PC-9 (cell line): ENCODE measurements around the gene CEP120. TPM values are rescaled to one million over a fixed set of nuclear protein-coding genes. Genes with fewer than 3 reads are reported as not detected.
"Not testable (repeated sequence)": the region's sequence is repeated elsewhere in the genome, so short reads cannot be mapped to it uniquely, and the experiment has no call there.

ENCODE experiments used
- Bru-seq: library from RNA; stranded (reverse); fragments of 400-500 nt; gene quantifications from one replicate; lab custom pipeline; 2021; lab: Mats Ljungman, UMichigan
- BruChase-seq, 2 experiments: library from RNA; stranded (reverse); fragments of 400-500 nt; gene quantifications; one replicate each; lab custom pipeline; 2021; lab: Mats Ljungman, UMichigan
- BruUV-seq: library from RNA; stranded (reverse); fragments of 400-500 nt; replicated peaks from 2 replicates; lab custom pipeline; 2021; lab: Mats Ljungman, UMichigan
- CTCF ChIA-PET: fragments of 300-600 bp; sonication (Branson Sonifier 250); formaldehyde crosslinking; loops from one replicate; lab custom pipeline; 2022; ENCODE audit warnings: antibody characterized with exemption; lab: Charles Lee
- POLR2A ChIA-PET: fragments of 300-600 bp; sonication (Branson Sonifier 250); formaldehyde crosslinking; loops from one replicate; lab custom pipeline; 2022; ENCODE audit warnings: antibody characterized with exemption; ENCODE audit not compliant: unreplicated experiment; lab: Charles Lee
- DNase-seq, 2 experiments: peaks; one replicate each; pipeline versions ENCODE4 v3.0.0 to v3.0.0-alpha.2; 2015 to 2022; ENCODE audit warnings: mixed read lengths in 1 of 2
- H2AFZ ChIP-seq: fragments of 200-600 bp; sonication (generic); 2 replicates; pipeline ENCODE4 v1.8.1; 2017; ENCODE audit warnings: antibody characterized with exemption
- H3F3A ChIP-seq: fragments of 200-600 bp; sonication (generic); 2 replicates; pipeline ENCODE4 v1.8.1; 2017; ENCODE audit warnings: antibody characterized with exemption, mild to moderate bottlenecking, low read depth; ENCODE audit not compliant: insufficient read depth
- H3K27ac ChIP-seq: fragments of 200-600 bp; sonication (generic); 2 replicates; pipeline ENCODE4 v1.6.1; 2016; ENCODE audit warnings: mixed run types
- H3K27me3 ChIP-seq: fragments of 200-600 bp; sonication (generic); 2 replicates; pipeline ENCODE4 v1.6.1; 2016; ENCODE audit warnings: low read depth, mixed run types; ENCODE audit not compliant: insufficient read depth
- H3K36me3 ChIP-seq: fragments of 200-600 bp; sonication (generic); 2 replicates; pipeline ENCODE4 v1.6.1; 2016; ENCODE audit warnings: low read depth, mixed run types
- H3K4me1 ChIP-seq: fragments of 200-600 bp; sonication (generic); replicated peaks from 2 replicates; pipeline ENCODE4 v1.6.1; 2016; ENCODE audit warnings: mixed run types; ENCODE audit not compliant: insufficient read depth
- H3K4me2 ChIP-seq: fragments of 200-600 bp; sonication (generic); 2 replicates; pipeline ENCODE4 v1.6.1; 2017; ENCODE audit warnings: mixed run types
- H3K4me3 ChIP-seq: fragments of 200-600 bp; sonication (generic); 2 replicates; pipeline ENCODE4 v1.6.1; 2016; ENCODE audit warnings: mixed run types
- H3K79me2 ChIP-seq: fragments of 200-600 bp; sonication (generic); 2 replicates; pipeline ENCODE4 v1.6.1; 2017; ENCODE audit warnings: low read depth, mixed run types
- H3K9me2 ChIP-seq: fragments of 200-600 bp; sonication (generic); 2 replicates; pipeline ENCODE4 v1.8.1; 2017; ENCODE audit warnings: mild to moderate bottlenecking; ENCODE audit not compliant: insufficient read depth
- H3K9me3 ChIP-seq: fragments of 200-600 bp; sonication (generic); 2 replicates; pipeline ENCODE4 v1.8.1; 2016; ENCODE audit warnings: low read depth; ENCODE audit not compliant: insufficient read depth
- H4K20me1 ChIP-seq: fragments of 200-600 bp; sonication (generic); 2 replicates; pipeline ENCODE4 v1.8.1; 2017; ENCODE audit not compliant: insufficient read depth
- CTCF ChIP-seq: fragments of 200-600 bp; sonication (generic); conservative IDR thresholded peaks from 2 replicates; pipeline ENCODE4 v1.6.1; 2017; ENCODE audit warnings: mixed run types, antibody characterized with exemption, mild to moderate bottlenecking, moderate library complexity
- EZH2 ChIP-seq: fragments of 200-600 bp; sonication (generic); IDR thresholded peaks from 2 replicates; pipeline ENCODE4 v1.8.0; 2017; ENCODE audit warnings: antibody characterized with exemption, low read depth
- intact Hi-C: fragments of 100-400 bp; cut with micrococcal nuclease; formaldehyde crosslinking; loops from one replicate; pipeline ENCODE4 v1.10.0; 2022; ENCODE audit not compliant: unreplicated experiment
- long read RNA-seq: library from polyadenylated mRNA; stranded (forward); transcript quantifications from one replicate; pipeline ENCODE4 v2.0.0, GENCODE V29; 2022
- total RNA-seq: library from RNA; stranded (reverse); gene quantifications from 2 replicates; pipeline ENCODE4 v1.2.3, GENCODE V29; 2021

Gene CEP120
- total RNA-seq (17.1 and 24.5 TPM in 2 replicates), Bru-seq, nascent RNA (percentile 78 among the genes with signal in this experiment), BruChase-seq, experiment 1, labeled RNA remaining after a 2-hour chase (percentile 72 among the genes with signal in this experiment), BruChase-seq, experiment 2, labeled RNA remaining after a 6-hour chase (percentile 73 among the genes with signal in this experiment)
- long read RNA-seq, full-length matches to known transcripts: 3 of 15 reads
- long read RNA-seq, partial matches to known transcripts: 6 of 15 reads
- long read RNA-seq, other reads (novel, unspliced or antisense): 6 of 15 reads

- TF ChIP-seq EZH2 (no peak), CTCF (peak; percentile 72)
Observed at GRCh38 chr5:123423278-123424149, at the start of gene CEP120. Gene CEP120 (minus strand): TSS chr5:123423403. CDS start chr5:123422998, 405 bp downstream.

GRCh38 chr5:123472150-123472924 lies 49.1 kb upstream of the CEP120 start:
- Histone ChIP-seq H3K4me3 (no peak overlapping the region), H3K27ac (no peak overlapping the region), H3K9me3 (no peaks in the 10 kb centered on the region), H3K36me3 (no peaks in the 10 kb centered on the region), H3K4me2 (no peak overlapping the region), H3K79me2 (no peaks in the 10 kb centered on the region), H4K20me1 (no peaks in the 10 kb centered on the region), H3K4me1 (no peaks in the 10 kb centered on the region), H2AFZ (no peak overlapping the region), H3K9me2 (no peaks in the 10 kb centered on the region; the same call in none of the 2 replicates), H3F3A (no peaks in the 10 kb centered on the region), H3K27me3 (no peaks in the 10 kb centered on the region)
- intact Hi-C loops: no loop called here
- ChIA-PET POLR2A (no interaction called here), CTCF (no interaction called here)
- no TSS peak for BruUV-seq
- no peak for DNase-seq
- no peak for TF ChIP-seq CTCF
- no peak for TF ChIP-seq EZH2

More at GRCh38 chr5:123423278-123424149, at the start of gene CEP120:
- Histone ChIP-seq H3K9me3 (no peaks in the 10 kb centered on the region; the same call in 1 of the 2 replicates), H3K4me2 (peak within 1 kb of the TSS; percentile 90), H4K20me1 (no peaks in the 10 kb centered on the region), H2AFZ (peak within 1 kb of the TSS; percentile 91), H3K79me2 (peaks cover 34% of the 10 kb centered on the region), H3K27ac (peak within 1 kb of the TSS; percentile 93), H3F3A (peaks cover 10% of the 10 kb centered on the region), H3K27me3 (no peaks in the 10 kb centered on the region), H3K4me3 (peak within 1 kb of the TSS; percentile 66), H3K9me2 (no peaks in the 10 kb centered on the region), H3K4me1 (peaks cover 31% of the 10 kb centered on the region), H3K36me3 (no peaks in the 10 kb centered on the region)
- CTCF ChIA-PET: interaction anchor here (0.5 to 1.3 kb wide), 4 partner anchors 16 to 1454 kb away, joined by 3 to 7 read pairs (median 4); no protein-coding TSS in a partner anchor
- intact Hi-C loops: loop anchor here (1.0 to 2.0 kb wide), 2 partner anchors 89 to 187 kb away; partner anchors contain the start of gene CSNK1G3
- peak; percentile 97 for DNase-seq
- POLR2A ChIA-PET: interaction anchor here (0.6 to 1.9 kb wide), 7 partner anchors 88 to 1724 kb away, joined by 3 to 18 read pairs (median 4); partner anchors contain the start of gene CSNK1G3
- BruUV-seq: no TSS peak

GRCh38 chr5:123471385-123471784 lies 48.2 kb upstream of the CEP120 start:
- intact Hi-C loops: no loop called here
- TF ChIP-seq CTCF (no peak), EZH2 (no peak)
- Histone ChIP-seq H3K4me1 (no peaks in the 10 kb centered on the region), H3K27ac (no peak overlapping the region), H2AFZ (no peak overlapping the region), H3K36me3 (no peaks in the 10 kb centered on the region), H3F3A (no peaks in the 10 kb centered on the region), H3K27me3 (no peaks in the 10 kb centered on the region), H3K4me2 (no peak overlapping the region), H4K20me1 (no peaks in the 10 kb centered on the region), H3K9me2 (no peaks in the 10 kb centered on the region; the same call in 1 of the 2 replicates), H3K9me3 (no peaks in the 10 kb centered on the region), H3K4me3 (no peak overlapping the region), H3K79me2 (no peaks in the 10 kb centered on the region)
- no peak for DNase-seq
- CTCF ChIA-PET: no interaction called here
- no TSS peak for BruUV-seq
- POLR2A ChIA-PET: no interaction called here

- H3K4me1 ChIP-seq, H3K4me3 ChIP-seq, CTCF ChIA-PET, POLR2A ChIA-PET, H3F3A ChIP-seq, intact Hi-C loops, H3K27me3 ChIP-seq, H3K9me2 ChIP-seq, H4K20me1 ChIP-seq, H3K79me2 ChIP-seq, DNase-seq, H3K4me2 ChIP-seq, H3K9me3 ChIP-seq, BruUV-seq, H2AFZ ChIP-seq, H3K36me3 ChIP-seq, H3K27ac ChIP-seq: not testable (repeated sequence)
Observed at GRCh38 chr5:123466839-123467238, 43.6 kb upstream of the CEP120 start.
